ENCODE measurements around the gene KRT38.
"Not testable (repeated sequence)": the region's sequence is repeated elsewhere in the genome, so short reads cannot be mapped to it uniquely, and the experiment has no call there.

KRT38 gene

GRCh38 chr17:41420134-41420533 lies 20.6 kb downstream of the KRT38 start:
- DNase-seq, result no peak

- DNase-seq, result no peak
Measured at GRCh38 chr17:41419716-41420115, 21.1 kb downstream of the KRT38 start.

GRCh38 chr17:41418116-41418860 lies 22.5 kb downstream of the KRT38 start:
- no peak for DNase-seq

GRCh38 chr17:41417576-41418015 lies 23.2 kb downstream of the KRT38 start:
- DNase-seq, result no peak

GRCh38 chr17:41417127-41417526 lies 23.7 kb downstream of the KRT38 start:
- no peak for DNase-seq

- no peak for DNase-seq
Measured at GRCh38 chr17:41416479-41416878, 24.3 kb downstream of the KRT38 start.

GRCh38 chr17:41415833-41416335 lies 24.9 kb downstream of the KRT38 start:
- no peak for DNase-seq

- no peak for DNase-seq
Measured at GRCh38 chr17:41415411-41415810, 25.4 kb downstream of the KRT38 start.

- DNase-seq, result no peak
Measured at GRCh38 chr17:41413982-41414381, 26.8 kb downstream of the KRT38 start.

- DNase-seq, result no peak
Measured at GRCh38 chr17:41413353-41413957, 27.3 kb downstream of the KRT38 start.

- DNase-seq, result no peak
Measured at GRCh38 chr17:41411072-41411840, 29.5 kb downstream of the KRT38 start.

GRCh38 chr17:41407226-41407625 lies 33.6 kb downstream of the KRT38 start:
- no peak for DNase-seq

GRCh38 chr17:41406205-41406604 lies 34.6 kb downstream of the KRT38 start:
- no peak for DNase-seq

- DNase-seq, result no peak
Measured at GRCh38 chr17:41404024-41404671, 36.6 kb downstream of the KRT38 start.

GRCh38 chr17:41403404-41404023 lies 37.3 kb downstream of the KRT38 start:
- DNase-seq, result no peak

- no peak for DNase-seq
Measured at GRCh38 chr17:41402161-41402560, 38.6 kb downstream of the KRT38 start.

- no peak for DNase-seq
Measured at GRCh38 chr17:41396996-41397660, 43.7 kb downstream of the KRT38 start, which contains the start of gene KRT31. Gene KRT31 (minus strand): TSS chr17:41397608. CDS start chr17:41397539, 69 bp downstream.

- no peak for DNase-seq
Measured at GRCh38 chr17:41396340-41396739, 44.4 kb downstream of the KRT38 start.

- no peak for DNase-seq
Measured at GRCh38 chr17:41395611-41396010, 45.2 kb downstream of the KRT38 start.

- DNase-seq, result not testable (repeated sequence)
Measured at GRCh38 chr17:41395044-41395443, 45.7 kb downstream of the KRT38 start.

- DNase-seq, result no peak
Measured at GRCh38 chr17:41394254-41394996, 46.4 kb downstream of the KRT38 start.
